Uterus (tissue), 4 donors: ENCODE results near the gene PNCK. TPM values are rescaled to one million over a fixed set of nuclear protein-coding genes. Genes with fewer than 3 reads are reported as not detected.
A peak's percentile ranks its signal among the peaks of the same experiment; 100 is the strongest.

Source experiments
- DNase-seq, 2 donors: peaks; one replicate each; pipeline ENCODE4 v3.0.0-alpha.2; 2019 to 2020
- H3K27ac ChIP-seq, 2 donors: fragments of 200-600 bp; sonication (generic); 1 replicate in 1 of 2; 2 replicates in 1 of 2; pipeline ENCODE4 v1.5.1; 2016 to 2018
- H3K27me3 ChIP-seq, 2 donors: fragments of 200-600 bp; sonication (generic); one replicate each; pipeline ENCODE4 v1.5.1; 2018 to 2019; ENCODE audit warnings: control low read depth in 1 of 2
- H3K36me3 ChIP-seq, 2 donors: fragments of 200-600 bp; sonication (generic); one replicate each; pipeline ENCODE4 v1.5.1; 2019; ENCODE audit warnings: control low read depth in 1 of 2
- H3K4me1 ChIP-seq, 2 donors: fragments of 200-600 bp; sonication (generic); one replicate each; pipeline ENCODE4 v1.5.1; 2018 to 2019; ENCODE audit warnings: control low read depth in 1 of 2
- H3K4me3 ChIP-seq, 2 donors: fragments of 200-600 bp; sonication (generic); 1 replicate in 1 of 2; 2 replicates in 1 of 2; pipeline ENCODE4 v1.5.1; 2018 to 2019; ENCODE audit warnings: mild to moderate bottlenecking in 1 of 2
- H3K9me3 ChIP-seq, 2 donors: fragments of 200-600 bp; sonication (generic); one replicate each; pipeline ENCODE4 v1.5.1; 2019; ENCODE audit warnings: control low read depth in 1 of 2
- CTCF ChIP-seq, 4 experiments: fragments of 200-600 bp in 2 of 4; fragments of 450-650 bp in 2 of 4; sonication (generic) in 2 of 4; IDR thresholded peaks; one replicate each; pipeline ENCODE4 v1.5.1; 2016 to 2019; ENCODE audit warnings: antibody characterized with exemption in 4 of 4, mild to moderate bottlenecking in 2 of 4, moderate library complexity in 1 of 4
- POLR2A ChIP-seq, 2 donors: fragments of 450-650 bp; IDR thresholded peaks; one replicate each; pipeline ENCODE4 v1.6.1; 2016; ENCODE audit warnings: antibody characterized with exemption in 2 of 2, mild to moderate bottlenecking in 1 of 2, moderate library complexity in 1 of 2
- intact Hi-C: fragments of 100-400 bp; cut with DNase I; formaldehyde crosslinking; loops from one replicate; pipeline ENCODE4 v1.15.1; 2023; ENCODE audit warnings: low total_unique reads
- total RNA-seq, 4 donors: library from RNA; depleted of rRNA in 3 of 4; stranded (reverse); fragments of >200 nt in 3 of 4; gene quantifications; one replicate each; pipeline versions ENCODE4 v1.1.0 to v1.2.4, GENCODE V29; 2014 to 2023
- donor health status: DM: yes; HTN: yes; CAD: no.

Gene PNCK
- total RNA-seq, 4 donors from 2014 or later = 1.8 to 8.5 (median 5.9) TPM; not detected in 1

- intact Hi-C loops = no loop called here
- no peak overlapping the region for H3K4me3 ChIP-seq
- no peaks in the 10 kb centered on the region for H3K27me3 ChIP-seq
- no peak for DNase-seq
- no peak for TF ChIP-seq POLR2A (IDR thresholded peaks at IDR 0.05)
- TF ChIP-seq CTCF (IDR thresholded peaks at IDR 0.05) = no peak
- H3K9me3 ChIP-seq = no peaks in the 10 kb centered on the region
- H3K27ac ChIP-seq = no peak overlapping the region
- H3K36me3 ChIP-seq = no peaks in the 10 kb centered on the region
- H3K4me1 ChIP-seq = no peaks in the 10 kb centered on the region
Observed at GRCh38 chrX:153653556-153653955, 20.1 kb downstream of the PNCK start.

DNA sequence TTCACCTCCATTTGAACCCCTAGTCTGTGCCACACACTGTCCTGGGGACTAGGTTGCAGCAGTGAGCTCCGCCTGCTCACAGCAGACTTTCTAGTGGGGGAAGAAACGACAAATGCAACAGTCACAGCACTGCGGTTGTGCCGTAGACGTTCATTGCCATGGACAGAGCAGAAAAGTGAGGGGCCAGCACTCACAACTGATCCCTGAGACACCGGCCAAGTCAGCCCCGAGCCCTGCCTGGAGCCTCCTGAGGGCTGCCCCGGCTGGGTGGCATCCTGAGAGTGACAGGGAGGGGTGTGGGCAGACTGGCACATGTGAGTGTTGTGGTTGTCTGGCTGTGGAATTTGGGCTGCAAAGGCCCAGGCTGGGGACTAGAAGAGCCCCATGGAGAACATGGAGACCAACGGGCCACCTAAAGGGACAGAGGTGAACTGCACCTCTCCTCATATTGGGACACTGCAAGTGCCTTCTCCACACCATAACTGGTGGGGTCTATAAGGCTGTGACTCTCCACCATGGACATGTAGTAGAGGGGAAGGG lies 22.0 kb downstream of the PNCK start:
- DNase-seq = peak in 1 of 2 donors; percentile 8
- peaks cover 0 to 4% of the 10 kb centered on the region in 2 donors for H3K4me1 ChIP-seq
- no peak overlapping the region for H3K27ac ChIP-seq
- intact Hi-C loops = no loop called here
- no peak overlapping the region for H3K4me3 ChIP-seq
- peaks cover 0 to 5% of the 10 kb centered on the region in 2 donors for H3K27me3 ChIP-seq
- no peaks in the 10 kb centered on the region for H3K36me3 ChIP-seq
- H3K9me3 ChIP-seq = no peaks in the 10 kb centered on the region
- TF ChIP-seq CTCF (IDR thresholded peaks at IDR 0.05) (no peak), POLR2A (IDR thresholded peaks at IDR 0.05) (no peak)

DNA sequence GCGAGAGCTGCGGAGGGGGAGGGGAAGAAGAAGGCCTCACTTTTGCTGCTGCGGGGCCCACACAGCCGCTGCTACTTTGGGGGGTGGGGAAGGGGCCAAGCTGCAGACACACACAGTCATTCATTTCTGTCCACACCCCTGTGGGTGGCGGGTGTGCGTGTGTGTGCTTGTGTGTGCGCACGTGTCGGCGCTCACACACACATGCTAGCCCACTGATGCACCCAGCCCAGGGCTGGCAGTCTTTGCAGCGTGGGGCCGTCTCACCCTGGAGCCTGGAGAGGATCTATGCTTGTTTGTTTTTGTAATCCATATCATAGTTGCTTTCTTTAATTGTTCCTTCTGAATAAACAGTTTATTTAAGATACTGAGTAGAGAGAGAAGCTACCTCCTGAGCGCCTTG lies 22.7 kb downstream of the PNCK start:
- intact Hi-C loops = no loop called here
- H3K27ac ChIP-seq = no peak overlapping the region
- no peak overlapping the region for H3K4me3 ChIP-seq
- no peaks in the 10 kb centered on the region for H3K9me3 ChIP-seq
- no peak for TF ChIP-seq POLR2A (IDR thresholded peaks at IDR 0.05)
- no peak for TF ChIP-seq CTCF (IDR thresholded peaks at IDR 0.05)
- no peaks in the 10 kb centered on the region for H3K36me3 ChIP-seq
- DNase-seq = no peak
- H3K27me3 ChIP-seq = peaks cover 0 to 5% of the 10 kb centered on the region in 2 donors
- peaks cover 0 to 4% of the 10 kb centered on the region in 2 donors for H3K4me1 ChIP-seq

- Histone ChIP-seq H3K27ac (no peak overlapping the region), H3K4me3 (no peak overlapping the region), H3K36me3 (no peaks in the 10 kb centered on the region), H3K9me3 (no peaks in the 10 kb centered on the region), H3K27me3 (peaks cover 0 to 12% of the 10 kb centered on the region in 2 donors), H3K4me1 (peaks cover 0 to 4% of the 10 kb centered on the region in 2 donors)
- TF ChIP-seq CTCF (IDR thresholded peaks at IDR 0.05) (no peak), POLR2A (IDR thresholded peaks at IDR 0.05) (no peak)
- peak in 1 of 2 donors; percentile 8 for DNase-seq
- intact Hi-C loops = no loop called here
Observed at GRCh38 chrX:153649915-153650782, 23.5 kb downstream of the PNCK start.
